Panc1 (cell line): ENCODE data around the gene TMEM92. TPM values are rescaled to one million over a fixed set of nuclear protein-coding genes. Genes with fewer than 3 reads are reported as not detected.

Experiments used
- ATAC-seq: fragments of 200-7000 bp; cut with Tn5 transposase; 2 replicates; pipeline ENCODE4 v1.9.1; 2020; ENCODE audit warnings: mild to moderate bottlenecking, moderate library complexity
- BruUV-seq: library from RNA; stranded (reverse); fragments of 400-500 nt; replicated peaks from 2 replicates; lab custom pipeline; 2021; lab: Mats Ljungman, UMichigan
- CTCF ChIA-PET: fragments of 300-600 bp; sonication (Branson Sonifier 250); formaldehyde crosslinking; loops from one replicate; lab custom pipeline; 2022; ENCODE audit warnings: antibody characterized with exemption; lab: Charles Lee
- POLR2A ChIA-PET: fragments of 300-600 bp; sonication (Branson Sonifier 250); formaldehyde crosslinking; loops from one replicate; lab custom pipeline; 2022; ENCODE audit warnings: antibody characterized with exemption; lab: Charles Lee
- DNase-seq: peaks from one replicate; pipeline ENCODE4 v3.0.0-alpha.2; 2010; ENCODE audit warnings: low read depth, low spot score
- H3K27ac ChIP-seq: 2 replicates; pipeline ENCODE4 v1.5.1; 2011; ENCODE audit warnings: mild to moderate bottlenecking, low read length, inconsistent platforms
- H3K27me3 ChIP-seq: fragments of 200-500 bp; sonication (Bioruptor generic); 2 replicates; pipeline ENCODE4 v1.6.0; 2014; ENCODE audit warnings: low read length, inconsistent platforms; ENCODE audit not compliant: control insufficient read depth, insufficient read depth
- H3K36me3 ChIP-seq: fragments of 200-500 bp; sonication (Bioruptor generic); 2 replicates; pipeline ENCODE4 v1.5.1; 2014; ENCODE audit warnings: inconsistent platforms, mild to moderate bottlenecking, low read length, moderate library complexity; ENCODE audit not compliant: control insufficient read depth, insufficient read depth
- H3K4me1 ChIP-seq: 2 replicates; pipeline ENCODE4 v1.5.1; 2011; ENCODE audit warnings: inconsistent platforms, mild to moderate bottlenecking, low read length, moderate library complexity; ENCODE audit not compliant: control insufficient read depth, insufficient read depth
- H3K4me3 ChIP-seq, 2 experiments: 2 replicates each; pipeline ENCODE4 v1.5.1; 2011 to 2012; ENCODE audit warnings: low read depth in 2 of 2, low read length in 2 of 2, mild to moderate bottlenecking in 2 of 2, inconsistent platforms in 1 of 2, moderate library complexity in 1 of 2
- H3K9me3 ChIP-seq: fragments of 200-500 bp; sonication (Bioruptor generic); 2 replicates; pipeline ENCODE4 v1.5.1; 2014; ENCODE audit warnings: low read depth, mild to moderate bottlenecking, inconsistent platforms, low read length, moderate library complexity; ENCODE audit not compliant: control insufficient read depth, insufficient read depth
- CTCF ChIP-seq: fragments of 450-650 bp; IDR thresholded peaks from 2 replicates; pipeline ENCODE4 v1.5.1; 2017; ENCODE audit warnings: mild to moderate bottlenecking
- POLR2AphosphoS5 ChIP-seq: IDR thresholded peaks from 2 replicates; pipeline ENCODE4 v1.6.1; 2012; ENCODE audit warnings: mild to moderate bottlenecking, low read depth, low read length, moderate library complexity
- REST ChIP-seq, 2 experiments: IDR thresholded peaks; 2 replicates each; pipeline ENCODE4 v1.6.1; 2011 to 2012; ENCODE audit warnings: low read depth in 2 of 2, control low read depth in 1 of 2, low read length in 1 of 2, mild to moderate bottlenecking in 1 of 2, moderate library complexity in 1 of 2; ENCODE audit not compliant: insufficient read depth in 1 of 2
- SIN3A ChIP-seq: IDR thresholded peaks from 2 replicates; pipeline ENCODE4 v1.6.1; 2012; ENCODE audit warnings: low read depth, mild to moderate bottlenecking, low read length, moderate library complexity, borderline replicate concordance; ENCODE audit not compliant: insufficient read depth
- TCF7L2 ChIP-seq: IDR thresholded peaks from 2 replicates; pipeline ENCODE4 v1.6.1; 2011; ENCODE audit warnings: mild to moderate bottlenecking, low read depth, low read length, inconsistent platforms
- in situ Hi-C: cut with HindIII; loops from 2 replicates; pipeline ENCODE4 v1.10.0; 2016; ENCODE audit warnings: low sequenced_read_pairs, low pct_unique_long_range_greater_than_20kb
- intact Hi-C: fragments of 100-400 bp; cut with micrococcal nuclease; formaldehyde crosslinking; loops from one replicate; pipeline ENCODE4 v1.10.0; 2022; ENCODE audit not compliant: unreplicated experiment
- total RNA-seq: library from RNA; stranded (reverse); gene quantifications from one replicate; pipeline ENCODE4 v1.2.1, GENCODE V29; 2021; ENCODE audit not compliant: unreplicated experiment

Gene TMEM92
- total RNA-seq, 1 experiment from 2014 or later = 0.54 TPM

- CTCF ChIA-PET = interaction anchor here (0.5 kb wide), 1 partner anchor 51 kb away, joined by 4 read pairs; no protein-coding TSS in a partner anchor
- TF ChIP-seq TCF7L2 (no peak), REST (IDR thresholded peaks at IDR 0.05; ENCODE audit: insufficient read depth in 1 of 2, low read depth in 2 of 2, low read length in 1 of 2) (no peak), SIN3A (no peak), POLR2AphosphoS5 (no peak), CTCF (no peak)
Observed at GRCh38 chr17:50240851-50241250, 33.4 kb upstream of the TMEM92 start.

GRCh38 chr17:50241431-50241830 is 32.8 kb upstream of the TMEM92 start:
- intact Hi-C loops (no loop called here), in situ Hi-C loops (no loop called here)
- H3K27ac ChIP-seq = no peak overlapping the region
- no peak for TF ChIP-seq CTCF
- no peak for TF ChIP-seq REST (IDR thresholded peaks at IDR 0.05; ENCODE audit: insufficient read depth in 1 of 2, low read depth in 2 of 2, low read length in 1 of 2)
- H3K36me3 ChIP-seq = no peaks in the 10 kb centered on the region
- ATAC-seq (no peak), DNase-seq (no peak)
- H3K4me3 ChIP-seq = no peak overlapping the region
- BruUV-seq = no TSS peak
- ChIA-PET CTCF (no interaction called here), POLR2A (no interaction called here)
- no peaks in the 10 kb centered on the region for H3K9me3 ChIP-seq
- H3K27me3 ChIP-seq = no peaks in the 10 kb centered on the region; the same call in 1 of the 2 replicates
- H3K4me1 ChIP-seq = no peaks in the 10 kb centered on the region

More at GRCh38 chr17:50240851-50241250, 33.4 kb upstream of the TMEM92 start:
- H3K27me3 ChIP-seq = no peaks in the 10 kb centered on the region; the same call in 1 of the 2 replicates
- no peak overlapping the region for H3K27ac ChIP-seq
- H3K4me1 ChIP-seq = no peaks in the 10 kb centered on the region
- no peaks in the 10 kb centered on the region for H3K36me3 ChIP-seq
- DNase-seq (no peak), ATAC-seq (no peak)
- no TSS peak for BruUV-seq
- no peaks in the 10 kb centered on the region for H3K9me3 ChIP-seq
- in situ Hi-C loops (no loop called here), intact Hi-C loops (no loop called here)
- POLR2A ChIA-PET = no interaction called here
- H3K4me3 ChIP-seq = no peak overlapping the region
